ENCODE measurements around the gene STK17B.

DNA sequence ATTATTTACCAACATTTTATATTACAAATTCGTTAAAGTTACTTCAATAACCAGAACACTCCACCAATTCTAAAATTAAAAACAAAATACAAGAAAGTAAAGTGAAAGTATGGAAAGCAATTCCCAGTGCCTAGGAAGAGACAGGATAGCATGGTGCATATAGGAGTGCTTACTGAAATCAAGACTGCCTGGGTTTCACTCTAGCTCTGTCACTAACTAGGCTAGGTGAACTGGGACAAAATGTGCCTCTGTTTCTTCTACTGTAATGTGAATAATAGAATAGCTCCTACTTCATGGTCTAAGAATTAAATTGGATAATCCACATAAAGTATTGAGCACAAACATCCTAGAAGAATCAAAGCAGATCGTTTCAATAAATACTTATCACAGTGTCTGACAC, 22.6 kb downstream of the STK17B start:
- TF ChIP-seq ZNF398 (tag by site-specific recombination; IDR thresholded peaks at IDR 0.05) (no peak), ZNF529 (tag by site-specific recombination; IDR thresholded peaks at IDR 0.05; ENCODE audit: insufficient replicate concordance) (no peak), ZBTB7A (tag by site-specific recombination; IDR thresholded peaks at IDR 0.05; ENCODE audit: low read depth) (no peak), ZNF791 (tag by site-specific recombination; IDR thresholded peaks at IDR 0.05) (no peak), ZNF274 (IDR thresholded peaks at IDR 0.05; ENCODE audit: low read length) (no peak), ZNF274 (tag by site-specific recombination; IDR thresholded peaks at IDR 0.05; ENCODE audit: borderline replicate concordance) (no peak), HOXA7 (CRISPR knock-in tag; IDR thresholded peaks at IDR 0.05; ENCODE audit: borderline replicate concordance) (no peak)
- TF ChIP-seq, protein P1, sequence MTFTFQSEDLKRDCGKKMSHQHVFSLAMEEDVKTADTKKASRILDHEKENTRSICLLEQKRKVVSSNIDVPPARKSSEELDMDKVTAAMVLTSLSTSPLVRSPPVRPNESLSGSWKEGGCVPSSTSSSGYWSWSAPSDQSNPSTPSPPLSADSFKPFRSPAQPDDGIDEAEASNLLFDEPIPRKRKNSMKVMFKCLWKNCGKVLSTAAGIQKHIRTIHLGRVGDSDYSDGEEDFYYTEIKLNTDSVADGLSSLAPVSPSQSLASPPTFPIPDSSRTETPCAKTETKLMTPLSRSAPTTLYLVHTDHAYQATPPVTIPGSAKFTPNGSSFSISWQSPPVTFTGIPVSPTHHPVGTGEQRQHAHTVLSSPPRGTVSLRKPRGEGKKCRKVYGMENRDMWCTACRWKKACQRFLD (tag by site-specific recombination; IDR thresholded peaks at IDR 0.05), result no peak
- TF ChIP-seq, protein P2, sequence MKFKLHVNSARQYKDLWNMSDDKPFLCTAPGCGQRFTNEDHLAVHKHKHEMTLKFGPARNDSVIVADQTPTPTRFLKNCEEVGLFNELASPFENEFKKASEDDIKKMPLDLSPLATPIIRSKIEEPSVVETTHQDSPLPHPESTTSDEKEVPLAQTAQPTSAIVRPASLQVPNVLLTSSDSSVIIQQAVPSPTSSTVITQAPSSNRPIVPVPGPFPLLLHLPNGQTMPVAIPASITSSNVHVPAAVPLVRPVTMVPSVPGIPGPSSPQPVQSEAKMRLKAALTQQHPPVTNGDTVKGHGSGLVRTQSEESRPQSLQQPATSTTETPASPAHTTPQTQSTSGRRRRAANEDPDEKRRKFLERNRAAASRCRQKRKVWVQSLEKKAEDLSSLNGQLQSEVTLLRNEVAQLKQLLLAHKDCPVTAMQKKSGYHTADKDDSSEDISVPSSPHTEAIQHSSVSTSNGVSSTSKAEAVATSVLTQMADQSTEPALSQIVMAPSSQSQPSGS (tag by site-specific recombination; IDR thresholded peaks at IDR 0.05; ENCODE audit: low read depth), result no peak
- TF ChIP-seq, protein P3, sequence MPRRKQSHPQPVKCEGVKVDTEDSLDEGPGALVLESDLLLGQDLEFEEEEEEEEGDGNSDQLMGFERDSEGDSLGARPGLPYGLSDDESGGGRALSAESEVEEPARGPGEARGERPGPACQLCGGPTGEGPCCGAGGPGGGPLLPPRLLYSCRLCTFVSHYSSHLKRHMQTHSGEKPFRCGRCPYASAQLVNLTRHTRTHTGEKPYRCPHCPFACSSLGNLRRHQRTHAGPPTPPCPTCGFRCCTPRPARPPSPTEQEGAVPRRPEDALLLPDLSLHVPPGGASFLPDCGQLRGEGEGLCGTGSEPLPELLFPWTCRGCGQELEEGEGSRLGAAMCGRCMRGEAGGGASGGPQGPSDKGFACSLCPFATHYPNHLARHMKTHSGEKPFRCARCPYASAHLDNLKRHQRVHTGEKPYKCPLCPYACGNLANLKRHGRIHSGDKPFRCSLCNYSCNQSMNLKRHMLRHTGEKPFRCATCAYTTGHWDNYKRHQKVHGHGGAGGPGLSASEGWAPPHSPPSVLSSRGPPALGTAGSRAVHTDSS (tag by site-specific recombination; IDR thresholded peaks at IDR 0.05), result no peak
- TF ChIP-seq, protein P4, sequence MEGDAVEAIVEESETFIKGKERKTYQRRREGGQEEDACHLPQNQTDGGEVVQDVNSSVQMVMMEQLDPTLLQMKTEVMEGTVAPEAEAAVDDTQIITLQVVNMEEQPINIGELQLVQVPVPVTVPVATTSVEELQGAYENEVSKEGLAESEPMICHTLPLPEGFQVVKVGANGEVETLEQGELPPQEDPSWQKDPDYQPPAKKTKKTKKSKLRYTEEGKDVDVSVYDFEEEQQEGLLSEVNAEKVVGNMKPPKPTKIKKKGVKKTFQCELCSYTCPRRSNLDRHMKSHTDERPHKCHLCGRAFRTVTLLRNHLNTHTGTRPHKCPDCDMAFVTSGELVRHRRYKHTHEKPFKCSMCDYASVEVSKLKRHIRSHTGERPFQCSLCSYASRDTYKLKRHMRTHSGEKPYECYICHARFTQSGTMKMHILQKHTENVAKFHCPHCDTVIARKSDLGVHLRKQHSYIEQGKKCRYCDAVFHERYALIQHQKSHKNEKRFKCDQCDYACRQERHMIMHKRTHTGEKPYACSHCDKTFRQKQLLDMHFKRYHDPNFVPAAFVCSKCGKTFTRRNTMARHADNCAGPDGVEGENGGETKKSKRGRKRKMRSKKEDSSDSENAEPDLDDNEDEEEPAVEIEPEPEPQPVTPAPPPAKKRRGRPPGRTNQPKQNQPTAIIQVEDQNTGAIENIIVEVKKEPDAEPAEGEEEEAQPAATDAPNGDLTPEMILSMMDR (tag by site-specific recombination; IDR thresholded peaks at IDR 0.05), result no peak
